Activated CD8-positive, alpha-beta memory T cell treated with anti-CD3 and anti-CD28 coated beads, Interleukin-2, amount 50 U/mL, for 1 hour (primary cell): ENCODE results near the gene PCED1A.
"Not testable (repeated sequence)": the region's sequence is repeated elsewhere in the genome, so short reads cannot be mapped to it uniquely, and the experiment has no call there.

ENCODE experiments used
- DNase-seq: peaks from one replicate; pipeline ENCODE4 v3.0.0-alpha.2; 2020; ENCODE audit errors: extremely low read depth

The PCED1A gene

GRCh38 chr20:2829376-2829775, 11.1 kb downstream of the PCED1A start:
- DNase-seq: no peak

DNA sequence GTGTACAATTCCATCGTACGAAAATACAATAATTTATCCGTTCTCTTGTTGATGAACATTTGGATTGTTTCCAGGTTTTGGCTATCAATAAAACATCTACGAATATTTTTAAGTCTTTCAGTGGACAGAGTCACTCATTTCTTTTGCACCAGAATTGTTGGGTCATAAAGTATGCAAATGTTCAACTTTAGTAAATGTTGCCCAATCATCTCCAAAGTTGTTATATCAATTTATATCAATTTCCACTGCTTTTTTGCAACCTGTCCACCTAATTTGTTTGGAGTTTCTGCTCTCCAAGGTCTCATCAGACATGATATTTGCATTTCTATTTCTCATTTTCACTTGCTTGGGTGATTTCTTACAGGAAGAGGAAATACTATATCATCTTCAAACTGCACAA, 13.8 kb downstream of the PCED1A start:
- no peak for DNase-seq

- DNase-seq: no peak
Observed at GRCh38 chr20:2825761-2826160, 14.7 kb downstream of the PCED1A start.

DNA sequence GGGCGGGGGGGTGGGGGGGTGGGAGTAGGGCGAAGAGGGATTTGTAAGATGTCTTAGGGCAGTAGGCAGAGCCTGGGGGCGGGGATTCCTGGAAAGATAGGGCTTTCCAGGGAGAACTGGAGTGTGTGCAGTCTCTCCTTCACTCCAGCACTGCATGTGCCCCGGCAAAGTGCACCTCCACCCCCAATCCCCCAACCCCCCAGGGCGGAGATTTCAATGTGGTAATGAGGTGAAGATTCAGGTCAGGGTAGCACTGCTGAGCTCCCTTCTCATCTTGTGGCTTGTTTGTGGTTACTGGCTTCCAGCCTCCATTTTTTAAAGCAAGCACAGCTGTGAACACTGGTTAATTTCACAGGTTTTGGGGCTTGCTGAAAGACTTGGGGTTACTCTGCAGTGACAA, 18.4 kb downstream of the PCED1A start:
- peak; percentile 27 for DNase-seq

- no peak for DNase-seq
Observed at GRCh38 chr20:2820896-2821869, 19.3 kb downstream of the PCED1A start.

DNA sequence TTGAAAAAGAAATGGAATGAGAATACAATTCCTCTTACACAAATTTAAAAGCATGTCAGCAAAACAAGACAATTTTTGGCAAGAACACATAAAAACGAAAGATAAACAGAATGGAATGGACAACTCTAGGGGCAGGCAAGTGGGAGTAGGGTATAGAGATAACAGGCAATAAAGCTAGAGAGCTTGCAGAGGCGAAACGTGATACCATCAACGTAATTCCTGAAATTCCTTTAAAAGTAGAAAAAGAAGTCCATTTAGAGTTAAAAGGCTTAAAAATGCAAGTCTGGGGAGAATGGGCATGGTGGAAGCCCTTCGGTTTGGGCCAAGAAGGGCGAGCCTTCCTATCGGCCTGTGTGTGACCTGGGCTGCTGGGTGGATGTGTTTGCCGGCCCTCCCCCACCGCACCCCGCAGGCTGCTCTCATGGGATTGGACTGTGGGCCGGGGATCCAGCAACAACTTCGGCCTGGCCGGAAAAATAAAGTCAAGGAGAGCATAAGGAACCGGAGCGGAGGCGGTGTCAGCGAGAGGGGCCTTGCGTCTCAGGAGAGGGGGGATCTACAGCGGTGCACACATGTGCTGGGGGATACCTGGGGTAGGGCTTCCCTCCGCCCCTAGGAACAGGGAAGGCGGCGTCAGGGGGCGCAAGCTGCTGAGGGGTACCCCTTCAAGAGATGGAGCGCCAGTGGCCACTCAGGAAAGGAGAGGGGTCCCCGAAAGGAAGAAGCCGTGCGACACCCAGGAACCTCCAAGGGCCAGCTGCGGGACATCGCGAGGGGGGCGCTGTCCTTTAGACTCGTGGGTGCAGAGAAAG, 20.2 kb downstream of the PCED1A start:
- no peak for DNase-seq

DNA sequence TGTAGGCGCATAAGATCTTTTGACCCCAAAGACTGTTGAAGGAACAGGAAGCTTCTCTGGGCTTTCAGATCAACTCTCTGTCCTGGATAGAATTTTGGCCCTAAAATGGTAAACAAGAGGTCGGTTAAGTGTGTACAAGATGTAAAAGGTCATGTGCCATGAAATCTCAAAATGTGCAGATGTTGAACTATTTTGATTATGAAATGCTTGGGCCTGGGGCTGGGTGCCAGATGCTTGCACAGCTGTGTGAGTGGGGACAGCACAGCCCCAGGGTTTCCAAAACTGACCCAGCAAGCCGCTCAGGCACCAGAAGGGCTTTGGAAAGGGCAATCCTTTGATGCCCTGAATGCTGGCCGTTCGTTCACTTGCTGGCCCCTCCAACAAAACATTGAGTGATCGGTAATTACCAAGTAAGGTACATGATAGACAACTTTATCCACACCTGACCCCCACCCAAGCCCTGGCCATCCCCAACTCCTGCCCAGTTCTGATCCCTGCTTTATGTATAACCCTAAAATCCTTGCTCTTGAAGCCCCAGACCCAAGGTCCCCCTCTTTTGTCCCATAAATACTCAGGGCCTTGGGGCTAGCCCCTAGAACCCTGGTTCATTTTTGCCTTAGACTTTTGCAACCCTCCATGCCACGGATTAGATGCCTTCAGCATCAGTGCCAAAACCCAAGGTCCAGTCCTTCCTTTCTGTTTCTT, 22.4 kb downstream of the PCED1A start:
- DNase-seq: no peak

- no peak for DNase-seq
Observed at GRCh38 chr20:2817341-2817726, 23.1 kb downstream of the PCED1A start.

- no peak for DNase-seq
Observed at GRCh38 chr20:2816583-2817340, 23.7 kb downstream of the PCED1A start.

DNA sequence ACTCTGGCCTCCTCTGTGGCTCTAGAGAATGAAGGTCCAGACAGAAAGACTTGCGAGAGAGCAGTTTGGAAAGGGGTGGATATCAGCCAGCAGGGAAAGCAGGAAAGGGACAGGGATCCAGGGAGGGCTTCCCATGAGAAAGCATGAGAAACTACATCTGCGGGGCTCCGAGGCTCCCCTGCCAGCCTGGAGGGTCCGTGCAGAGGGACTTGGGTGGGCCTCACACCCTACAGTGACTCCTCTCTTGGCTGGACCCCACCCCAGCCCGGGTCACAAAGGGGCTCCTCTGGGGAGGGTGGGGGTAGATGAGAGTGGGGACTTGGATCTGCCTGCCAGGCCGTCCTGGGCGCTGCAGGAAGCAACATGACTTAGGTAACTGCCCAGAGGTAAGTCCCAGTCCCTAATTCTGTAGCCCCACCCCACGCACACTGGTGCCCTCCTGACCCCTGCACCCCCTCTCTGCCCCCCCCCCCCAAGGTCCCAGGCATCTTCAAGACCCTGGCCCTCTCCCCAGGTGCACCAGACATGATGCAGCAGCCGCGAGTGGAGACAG, 24.3 kb downstream of the PCED1A start, which contains the start of gene TMEM239:
Gene TMEM239 (plus strand): TSS at position 335 of the 553 bp plus-strand sequence. CDS start 191 bp downstream, at position 526.
- DNase-seq: no peak

- DNase-seq: no peak
Observed at GRCh38 chr20:2815242-2815900, 25.1 kb downstream of the PCED1A start.

DNA sequence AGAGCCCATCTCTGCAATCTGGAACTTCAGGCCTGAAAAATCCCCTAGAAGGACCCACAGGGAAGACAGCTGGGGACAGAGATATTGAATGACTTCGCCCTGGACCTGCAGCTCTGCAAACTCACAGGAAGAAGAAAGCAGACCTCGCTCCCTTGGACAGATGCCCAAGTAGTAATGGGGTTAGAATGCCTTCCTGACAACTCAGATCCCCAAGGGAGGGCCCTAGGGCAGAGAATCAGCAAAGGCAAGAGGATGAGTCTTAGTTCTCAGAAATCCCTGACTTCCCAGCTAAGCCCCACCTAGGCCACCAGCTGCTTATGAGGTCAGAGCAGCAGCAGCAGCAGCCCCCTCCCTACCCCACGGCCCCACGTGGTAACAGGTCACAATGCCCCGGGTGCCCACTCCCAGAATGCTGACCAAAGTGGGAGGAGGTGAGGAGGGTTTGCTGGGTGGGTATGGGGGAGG, 25.8 kb downstream of the PCED1A start, which contains the start of gene C20orf141:
Gene C20orf141 (plus strand): TSS at position 401 of the 465 bp plus-strand sequence. CDS start 198 bp downstream, outside the sequence.
- no peak for DNase-seq

DNA sequence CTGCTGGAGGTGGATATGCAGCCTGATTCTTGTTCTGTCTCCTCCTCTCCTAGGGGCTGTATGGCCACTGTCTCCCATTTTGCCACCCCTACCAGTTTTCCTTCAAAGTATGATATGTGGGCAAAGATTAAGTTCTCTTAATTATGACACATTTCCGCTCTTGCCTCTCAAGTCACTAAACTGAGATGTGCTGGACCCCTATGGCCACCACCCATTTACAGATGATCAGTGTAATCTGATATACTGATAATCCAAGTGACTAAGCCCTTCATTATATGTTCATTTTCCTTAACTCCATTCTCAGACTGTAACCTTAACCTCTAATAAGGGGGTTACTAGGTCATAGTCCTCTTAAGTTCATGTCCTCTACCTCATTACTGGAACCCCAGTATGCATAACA, 26.4 kb downstream of the PCED1A start:
- no peak for DNase-seq

- DNase-seq: no peak
Observed at GRCh38 chr20:2812189-2812588, 28.3 kb downstream of the PCED1A start.

GRCh38 chr20:2809690-2810089, 30.8 kb downstream of the PCED1A start:
- DNase-seq: no peak

DNA sequence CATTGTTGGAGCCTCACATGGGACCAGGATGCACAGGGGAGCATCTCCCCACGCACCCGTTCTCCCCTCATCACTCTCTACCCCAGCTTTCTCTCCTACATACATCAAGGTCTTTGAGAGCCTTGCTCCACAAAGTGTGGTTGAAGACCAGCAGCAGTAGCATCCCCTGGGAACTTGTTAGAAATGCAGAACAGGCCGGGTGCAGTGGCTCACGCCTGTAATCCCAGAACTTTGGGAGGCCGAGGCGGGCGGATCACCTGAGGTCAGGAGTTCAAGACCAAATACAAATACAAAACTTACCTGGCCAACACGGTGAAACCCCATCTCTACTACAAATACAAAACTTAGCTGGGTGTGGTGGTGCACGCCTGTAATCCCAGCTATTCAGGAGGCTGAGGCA, 32.5 kb downstream of the PCED1A start:
- not testable (repeated sequence) for DNase-seq

GRCh38 chr20:2807019-2807418, 33.4 kb downstream of the PCED1A start:
- DNase-seq: no peak

DNA sequence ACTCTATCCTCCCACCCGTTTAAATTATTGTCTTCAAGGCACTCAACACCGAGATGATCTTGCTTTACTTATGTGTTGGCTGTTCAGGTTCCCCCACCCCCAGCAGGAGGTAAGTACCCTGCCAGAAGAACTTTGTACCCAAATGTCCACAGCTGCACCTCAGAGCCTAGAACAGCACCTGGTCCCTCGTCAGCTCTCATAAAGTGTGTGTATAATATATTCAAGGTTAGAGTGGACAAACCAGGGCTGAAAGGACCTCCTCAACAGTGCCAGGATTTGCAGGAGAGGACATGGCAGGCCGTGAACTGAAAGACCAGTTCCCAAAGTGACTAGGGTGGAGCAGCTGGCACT, 34.1 kb downstream of the PCED1A start:
- no peak for DNase-seq

DNA sequence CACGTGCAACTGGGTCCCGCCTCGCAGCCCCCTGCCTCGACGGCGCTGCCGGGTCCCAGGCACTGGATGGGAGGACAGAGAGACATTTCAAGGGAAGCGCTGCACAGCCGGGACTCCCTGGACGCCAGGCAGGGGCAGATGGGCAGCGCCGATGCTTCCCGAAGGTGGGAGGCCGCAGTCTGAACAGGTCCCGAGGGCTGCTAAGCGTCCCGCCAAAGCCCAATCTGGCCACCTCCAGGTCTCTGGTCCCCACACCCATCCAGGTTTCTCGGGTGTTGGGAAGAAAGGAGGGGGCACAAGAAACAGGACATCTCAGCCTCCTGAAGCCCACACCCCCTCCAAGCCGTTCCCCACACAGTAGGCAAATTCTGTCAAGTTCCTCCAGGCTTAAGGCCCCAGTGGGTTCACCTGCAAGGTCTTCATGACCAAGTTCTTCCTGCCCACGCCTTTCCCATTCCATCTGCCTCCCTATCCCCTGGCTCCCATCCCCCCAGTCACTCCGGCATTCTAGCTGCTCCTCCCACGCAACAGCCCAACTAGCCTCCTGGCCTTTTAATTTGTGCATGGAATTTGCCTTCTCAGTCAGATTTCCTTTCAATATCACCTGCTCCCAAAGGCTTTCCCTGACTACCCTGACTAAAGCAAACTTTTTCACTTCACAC, 34.6 kb downstream of the PCED1A start:
- no peak for DNase-seq
